Measurements from ENCODE around the gene ACTR1B.
"Not testable (repeated sequence)": the region's sequence is repeated elsewhere in the genome, so short reads cannot be mapped to it uniquely, and the experiment has no call there.

DNA sequence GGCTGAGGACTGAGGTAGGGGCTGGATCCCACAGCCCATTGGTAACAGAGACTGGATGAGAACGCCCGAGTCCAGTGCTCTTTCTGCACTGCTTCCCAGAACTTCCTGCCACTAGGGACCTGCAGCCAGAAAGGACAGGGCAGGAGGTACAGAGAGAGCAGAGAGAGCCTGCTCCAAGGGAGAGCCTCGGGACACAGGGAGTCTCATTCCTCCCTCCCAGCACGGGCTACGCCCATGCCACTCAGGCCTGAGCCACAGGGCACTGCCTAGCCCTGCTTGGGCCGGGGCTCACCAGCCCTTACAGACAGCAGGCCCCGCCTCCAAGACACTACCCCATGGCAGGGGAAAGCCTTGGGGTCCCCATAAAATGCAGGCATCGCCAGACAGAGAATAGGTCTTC is 48.1 kb downstream of the ACTR1B start:
- TF ChIP-seq, protein P1, sequence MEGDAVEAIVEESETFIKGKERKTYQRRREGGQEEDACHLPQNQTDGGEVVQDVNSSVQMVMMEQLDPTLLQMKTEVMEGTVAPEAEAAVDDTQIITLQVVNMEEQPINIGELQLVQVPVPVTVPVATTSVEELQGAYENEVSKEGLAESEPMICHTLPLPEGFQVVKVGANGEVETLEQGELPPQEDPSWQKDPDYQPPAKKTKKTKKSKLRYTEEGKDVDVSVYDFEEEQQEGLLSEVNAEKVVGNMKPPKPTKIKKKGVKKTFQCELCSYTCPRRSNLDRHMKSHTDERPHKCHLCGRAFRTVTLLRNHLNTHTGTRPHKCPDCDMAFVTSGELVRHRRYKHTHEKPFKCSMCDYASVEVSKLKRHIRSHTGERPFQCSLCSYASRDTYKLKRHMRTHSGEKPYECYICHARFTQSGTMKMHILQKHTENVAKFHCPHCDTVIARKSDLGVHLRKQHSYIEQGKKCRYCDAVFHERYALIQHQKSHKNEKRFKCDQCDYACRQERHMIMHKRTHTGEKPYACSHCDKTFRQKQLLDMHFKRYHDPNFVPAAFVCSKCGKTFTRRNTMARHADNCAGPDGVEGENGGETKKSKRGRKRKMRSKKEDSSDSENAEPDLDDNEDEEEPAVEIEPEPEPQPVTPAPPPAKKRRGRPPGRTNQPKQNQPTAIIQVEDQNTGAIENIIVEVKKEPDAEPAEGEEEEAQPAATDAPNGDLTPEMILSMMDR (IDR thresholded peaks at IDR 0.05; ENCODE audit: insufficient read depth, low read length) = not testable (repeated sequence)
- not testable (repeated sequence) for TF ChIP-seq REST (IDR thresholded peaks at IDR 0.05; ENCODE audit: insufficient replicate concordance, low read depth); POLR2AphosphoS5 (IDR thresholded peaks at IDR 0.05; ENCODE audit: low read depth)

Data from HL-60 (cell line).